Measurements from ENCODE around the gene SLC6A8. TPM values are rescaled to one million over a fixed set of nuclear protein-coding genes. Genes with fewer than 3 reads are reported as not detected.
A peak's percentile ranks its signal among the peaks of the same experiment; 100 is the strongest.

SLC6A8 gene
- total RNA-seq, 4 donors from 2014 or later: 19.5 to 36.2 (median 25.4) TPM

DNA sequence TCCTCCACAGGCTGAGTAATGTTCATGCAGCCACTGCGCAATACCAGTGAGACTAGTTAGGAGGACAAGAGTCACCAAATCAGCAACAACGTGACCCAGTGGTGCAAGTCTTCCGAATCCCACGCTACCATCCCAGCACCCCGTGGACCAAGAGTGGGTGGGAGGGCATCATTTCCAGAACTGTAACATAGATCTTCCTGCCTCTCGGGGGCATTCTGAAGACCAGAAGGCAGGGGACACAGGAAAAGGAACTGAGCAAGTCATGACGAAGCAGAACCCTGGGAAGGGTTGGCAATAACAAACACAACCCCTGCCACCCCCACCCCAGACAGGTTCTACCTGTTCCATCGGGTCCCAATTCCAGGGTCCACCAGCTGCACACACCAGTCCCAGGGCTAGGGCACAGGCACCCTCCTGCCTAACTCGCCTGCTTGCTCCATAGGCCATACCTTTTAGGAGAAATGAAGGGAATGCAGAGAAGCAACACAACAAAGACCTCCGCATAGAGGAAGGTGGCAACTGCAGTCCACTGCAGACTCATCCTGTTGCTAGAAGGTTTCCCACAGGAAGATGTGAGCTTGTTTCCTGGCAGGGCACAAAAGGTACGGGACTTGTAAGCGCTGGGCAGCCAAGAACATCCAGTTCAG lies 35.1 kb downstream of the SLC6A8 start:
- peak overlapping the region; percentile 93 to 96 (median 94) for H3K27ac ChIP-seq
- no peak for TF ChIP-seq POLR2A (IDR thresholded peaks at IDR 0.05)
- TF ChIP-seq CTCF (IDR thresholded peaks at IDR 0.05): no peak
- WGBS, 2 donors: 18 to 41% methylated on average over 7 to 9 of the region's 12 CpGs
- DNase-seq: no peak
- peaks cover 29 to 74% (median 31%) of the 10 kb centered on the region in 3 donors for H3K4me1 ChIP-seq
- H3K27me3 ChIP-seq: no peaks in the 10 kb centered on the region
- H3K4me3 ChIP-seq: peak overlapping the region; percentile 68 to 80 (median 74)
- intact Hi-C loops (cut with DNase I): no loop called here
- no peaks in the 10 kb centered on the region for H3K9me3 ChIP-seq
- peaks cover 0 to 33% (median 0%) of the 10 kb centered on the region in 3 donors for H3K36me3 ChIP-seq

DNA sequence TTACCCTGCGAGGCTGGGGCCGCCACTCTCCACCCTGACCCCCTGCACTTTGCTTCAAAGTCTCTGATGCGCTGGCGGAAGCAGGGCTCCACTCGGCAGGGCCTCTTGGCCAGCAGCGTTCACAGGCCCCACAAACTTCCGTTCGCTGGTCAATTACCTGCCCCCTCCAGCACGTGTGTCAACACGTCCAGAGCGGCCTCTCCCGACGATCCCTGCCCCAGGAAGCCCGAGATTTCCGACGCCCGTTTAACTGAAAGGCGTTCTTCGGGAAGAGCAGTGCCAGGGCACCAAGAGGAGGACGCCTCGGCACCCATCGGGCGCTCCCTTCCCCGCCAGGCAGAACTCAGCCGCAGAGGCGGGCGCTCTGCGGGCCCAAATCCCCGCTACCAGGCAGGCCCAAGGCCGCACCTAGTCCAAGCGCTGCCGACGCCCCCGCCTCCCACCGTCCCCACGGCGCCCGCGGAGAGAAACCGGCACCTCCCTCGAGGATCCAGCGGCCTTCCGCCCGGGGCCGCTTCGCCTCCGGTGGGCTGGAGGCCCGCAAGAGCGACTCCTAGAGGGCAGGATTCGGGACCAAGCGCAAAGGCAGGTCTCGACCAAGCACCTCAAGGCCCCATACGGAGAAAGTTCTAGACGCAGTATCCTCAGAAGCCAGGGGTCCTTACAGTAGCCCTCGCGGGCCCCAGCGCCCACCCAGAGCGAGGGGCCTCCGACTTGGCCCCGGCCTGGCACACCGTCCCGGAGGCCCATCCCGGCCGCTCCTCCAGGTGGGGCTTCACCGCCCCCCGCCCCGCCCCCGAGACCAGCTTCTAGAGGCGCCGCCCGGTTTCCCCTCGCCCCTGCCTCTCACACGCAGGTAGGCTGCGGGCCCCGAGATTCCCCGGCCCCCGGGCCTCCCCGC lies 35.9 kb downstream of the SLC6A8 start:
- intact Hi-C loops (cut with DNase I): no loop called here
- no peak for DNase-seq

DNA sequence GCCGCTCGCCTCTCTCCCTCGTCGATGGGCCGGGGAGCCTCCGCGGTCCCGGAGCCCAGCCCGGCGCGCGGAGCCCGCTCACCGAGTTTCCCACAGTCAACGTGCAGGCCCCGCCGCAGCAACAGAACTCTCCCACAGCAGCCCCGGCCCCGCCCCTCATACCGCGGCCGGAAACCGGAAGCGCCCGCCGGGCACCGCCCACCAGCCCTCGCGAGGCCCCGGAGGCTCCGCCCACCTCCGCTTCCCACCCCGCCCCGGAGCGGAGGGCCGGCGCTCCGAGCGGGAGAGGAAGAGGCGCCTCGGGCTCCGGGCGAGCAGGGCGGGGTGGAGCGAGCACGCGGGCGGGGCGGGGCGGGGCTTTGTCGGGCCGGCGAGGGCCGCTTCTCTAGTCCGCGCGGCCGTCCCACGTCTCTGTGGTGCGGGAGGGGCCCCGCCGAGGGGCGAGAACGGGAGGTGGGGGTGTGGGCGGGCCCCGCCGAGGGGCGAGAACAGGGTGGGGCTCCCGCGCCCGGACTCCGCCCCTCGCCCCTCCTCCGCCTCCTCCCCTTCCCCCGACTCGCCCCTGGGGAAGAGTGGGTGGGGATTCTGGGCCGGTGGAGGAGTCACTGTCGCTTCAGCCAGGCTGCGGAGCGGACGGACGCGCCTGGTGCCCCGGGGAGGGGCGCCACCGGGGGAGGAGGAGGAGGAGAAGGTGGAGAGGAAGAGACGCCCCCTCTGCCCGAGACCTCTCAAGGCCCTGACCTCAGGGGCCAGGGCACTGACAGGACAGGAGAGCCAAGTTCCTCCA lies 36.7 kb downstream of the SLC6A8 start, which contains the start of the genes ABCD1 and BCAP31:
ABCD1 (plus strand) TSS at position 605 of the 787 bp plus-strand sequence. CDS start 411 bp downstream, outside the sequence.
BCAP31 (minus strand) TSS at position 136 of the 787 bp plus-strand sequence. CDS start 1,143 bp downstream, outside the sequence.
- H3K27ac ChIP-seq: peak within 1 kb of the TSS; percentile 93 to 96 (median 94)
- peaks cover 0 to 20% (median 0%) of the 10 kb centered on the region in 3 donors for H3K36me3 ChIP-seq
- H3K9me3 ChIP-seq: no peaks in the 10 kb centered on the region
- peaks cover 33 to 70% (median 33%) of the 10 kb centered on the region in 3 donors for H3K4me1 ChIP-seq
- TF ChIP-seq POLR2A (IDR thresholded peaks at IDR 0.05) (peak in 3 of 4 donors; percentile 23 to 78 (median 74)), CTCF (IDR thresholded peaks at IDR 0.05) (no peak)
- DNase-seq: peak; percentile 68
- peak within 1 kb of the TSS; percentile 68 to 80 (median 74) for H3K4me3 ChIP-seq
- no peaks in the 10 kb centered on the region for H3K27me3 ChIP-seq
- WGBS, 2 donors: 35% methylated on average over 4 of the region's 88 CpGs; no CpG with 5 or more reads in 1 of the 2 donors
- intact Hi-C loops (cut with DNase I): no loop called here

More for the DNA sequence above, 35.9 kb downstream of the SLC6A8 start:
- WGBS, 2 donors: no CpG with 5 or more reads among the region's 78 CpGs
- peak overlapping the region; percentile 93 to 96 (median 94) for H3K27ac ChIP-seq
- H3K4me1 ChIP-seq: peaks cover 33 to 78% (median 33%) of the 10 kb centered on the region in 3 donors
- peaks cover 0 to 25% (median 0%) of the 10 kb centered on the region in 3 donors for H3K36me3 ChIP-seq
- no peaks in the 10 kb centered on the region for H3K9me3 ChIP-seq
- no peaks in the 10 kb centered on the region for H3K27me3 ChIP-seq
- TF ChIP-seq POLR2A (IDR thresholded peaks at IDR 0.05): no peak
- peak in 1 of 6 experiments; percentile 7 for TF ChIP-seq CTCF (IDR thresholded peaks at IDR 0.05)
- peak overlapping the region; percentile 68 to 80 (median 74) for H3K4me3 ChIP-seq

DNA sequence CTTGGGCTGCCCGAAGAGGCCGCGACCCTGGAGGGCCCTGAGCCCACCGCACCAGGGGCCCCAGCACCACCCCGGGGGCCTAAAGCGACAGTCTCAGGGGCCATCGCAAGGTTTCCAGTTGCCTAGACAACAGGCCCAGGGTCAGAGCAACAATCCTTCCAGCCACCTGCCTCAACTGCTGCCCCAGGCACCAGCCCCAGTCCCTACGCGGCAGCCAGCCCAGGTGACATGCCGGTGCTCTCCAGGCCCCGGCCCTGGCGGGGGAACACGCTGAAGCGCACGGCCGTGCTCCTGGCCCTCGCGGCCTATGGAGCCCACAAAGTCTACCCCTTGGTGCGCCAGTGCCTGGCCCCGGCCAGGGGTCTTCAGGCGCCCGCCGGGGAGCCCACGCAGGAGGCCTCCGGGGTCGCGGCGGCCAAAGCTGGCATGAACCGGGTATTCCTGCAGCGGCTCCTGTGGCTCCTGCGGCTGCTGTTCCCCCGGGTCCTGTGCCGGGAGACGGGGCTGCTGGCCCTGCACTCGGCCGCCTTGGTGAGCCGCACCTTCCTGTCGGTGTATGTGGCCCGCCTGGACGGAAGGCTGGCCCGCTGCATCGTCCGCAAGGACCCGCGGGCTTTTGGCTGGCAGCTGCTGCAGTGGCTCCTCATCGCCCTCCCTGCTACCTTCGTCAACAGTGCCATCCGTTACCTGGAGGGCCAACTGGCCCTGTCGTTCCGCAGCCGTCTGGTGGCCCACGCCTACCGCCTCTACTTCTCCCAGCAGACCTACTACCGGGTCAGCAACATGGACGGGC lies 37.5 kb downstream of the SLC6A8 start:
- intact Hi-C loops (cut with DNase I): no loop called here
- peaks cover 33 to 62% (median 33%) of the 10 kb centered on the region in 3 donors for H3K4me1 ChIP-seq
- H3K9me3 ChIP-seq: no peaks in the 10 kb centered on the region
- H3K36me3 ChIP-seq: peaks cover 0 to 14% (median 0%) of the 10 kb centered on the region in 3 donors
- H3K27me3 ChIP-seq: no peaks in the 10 kb centered on the region
- no peak for DNase-seq
- peak overlapping the region; percentile 68 to 80 (median 74) for H3K4me3 ChIP-seq
- H3K27ac ChIP-seq: peak overlapping the region; percentile 93 to 96 (median 94)
- no peak for TF ChIP-seq POLR2A (IDR thresholded peaks at IDR 0.05)
- 65% methylated on average over 16 of the region's 55 CpGs; no CpG with 5 or more reads in 1 of the 2 donors for WGBS, 2 donors
